Fibroblast of lung (primary cell): Measurements from ENCODE around the gene OR10A4.

Experiments
- CTCF ChIP-seq, 2 donors: IDR thresholded peaks in 1 of 2; conservative IDR thresholded peaks in 1 of 2; 1 replicate in 1 of 2; 2 replicates in 1 of 2; pipeline ENCODE4 v1.5.1; 2011 to 2012; ENCODE audit warnings: low read length in 2 of 2, control low read depth in 1 of 2, inconsistent platforms in 1 of 2, low read depth in 1 of 2, mild to moderate bottlenecking in 1 of 2
- EZH2 ChIP-seq: IDR thresholded peaks from 2 replicates; pipeline ENCODE4 v1.5.1; 2012; ENCODE audit warnings: low read length, control low read depth, mild to moderate bottlenecking; ENCODE audit errors: missing control alignments

DNA sequence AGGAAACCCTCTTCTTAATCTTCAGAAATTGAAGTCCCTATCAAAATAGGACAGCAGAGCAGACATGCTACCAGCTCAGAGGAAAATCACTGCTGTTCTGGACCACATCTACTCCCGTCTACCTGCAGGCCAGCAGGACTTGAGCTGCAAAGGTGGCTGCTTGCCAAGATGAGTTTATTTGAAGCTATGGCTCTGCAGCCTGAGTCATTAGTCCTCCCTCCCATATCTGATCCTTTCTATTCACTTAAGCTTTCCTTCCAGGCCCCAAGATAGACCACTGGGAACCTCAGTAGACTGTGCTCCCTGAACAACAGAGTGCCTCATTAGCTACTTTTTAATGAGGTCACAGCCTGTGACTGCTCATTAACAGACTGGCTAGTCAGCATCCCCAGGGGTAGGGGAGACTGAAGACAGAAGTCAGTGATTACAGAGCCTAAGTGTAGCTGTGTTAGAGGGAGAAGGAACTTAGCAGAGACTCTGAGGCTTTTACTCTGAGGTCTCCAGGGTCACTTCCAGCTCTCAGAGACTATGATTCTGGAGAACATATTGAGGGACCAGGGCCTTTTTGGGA lies 20.4 kb upstream of the OR10A4 start:
- TF ChIP-seq CTCF (conservative IDR thresholded peaks at IDR 0.05 in 1 of 2, IDR thresholded peaks at IDR 0.05 in 1 of 2; ENCODE audit: low read depth in 1 of 2, low read length in 2 of 2) (no peak), EZH2 (no peak)
